Measurements from ENCODE around the gene SYNE2. TPM values are rescaled to one million over a fixed set of nuclear protein-coding genes. Genes with fewer than 3 reads are reported as not detected.

SYNE2 gene
- total RNA-seq, 1 experiment from 2014 or later = 37.5 TPM

GRCh38 chr14:64208981-64209380 is 356.2 kb downstream of the SYNE2 start:
- BruUV-seq (replicated peaks) = no TSS peak
- POLR2A ChIA-PET = no interaction called here
- ATAC-seq = no peak
- Histone ChIP-seq H3K27me3 (ENCODE audit: control insufficient read depth, insufficient read depth, low read length) (no peaks in the 10 kb centered on the region), H3K4me1 (ENCODE audit: control insufficient read depth, insufficient read depth, low read length) (no peaks in the 10 kb centered on the region), H3K4me3 (ENCODE audit: low read depth in 2 of 2, low read length in 2 of 2) (no peak overlapping the region), H3K27ac (ENCODE audit: low read length) (no peak overlapping the region), H3K36me3 (ENCODE audit: control insufficient read depth, insufficient read depth, low read length) (no peaks in the 10 kb centered on the region), H3K9me3 (ENCODE audit: control insufficient read depth, insufficient read depth, low read depth, low read length) (no peaks in the 10 kb centered on the region)
- DNase-seq (ENCODE audit: low read depth, low spot score) = no peak
- intact Hi-C loops (cut with micrococcal nuclease; ENCODE audit: unreplicated experiment) (no loop called here), in situ Hi-C loops (cut with HindIII; ENCODE audit: low pct_unique_long_range_greater_than_20kb, low sequenced_read_pairs) (no loop called here)
- no peak for TF ChIP-seq POLR2AphosphoS5 (IDR thresholded peaks at IDR 0.05; ENCODE audit: low read depth, low read length)
- TF ChIP-seq REST (IDR thresholded peaks at IDR 0.05; ENCODE audit: insufficient read depth in 1 of 2, low read depth in 2 of 2, low read length in 1 of 2) = no peak
- no peak for TF ChIP-seq SIN3A (IDR thresholded peaks at IDR 0.05; ENCODE audit: borderline replicate concordance, insufficient read depth, low read depth, low read length)
- TF ChIP-seq TCF7L2 (IDR thresholded peaks at IDR 0.05; ENCODE audit: low read depth, low read length) = no peak
- TF ChIP-seq CTCF (IDR thresholded peaks at IDR 0.05) = no peak
- CTCF ChIA-PET = no interaction called here

DNA sequence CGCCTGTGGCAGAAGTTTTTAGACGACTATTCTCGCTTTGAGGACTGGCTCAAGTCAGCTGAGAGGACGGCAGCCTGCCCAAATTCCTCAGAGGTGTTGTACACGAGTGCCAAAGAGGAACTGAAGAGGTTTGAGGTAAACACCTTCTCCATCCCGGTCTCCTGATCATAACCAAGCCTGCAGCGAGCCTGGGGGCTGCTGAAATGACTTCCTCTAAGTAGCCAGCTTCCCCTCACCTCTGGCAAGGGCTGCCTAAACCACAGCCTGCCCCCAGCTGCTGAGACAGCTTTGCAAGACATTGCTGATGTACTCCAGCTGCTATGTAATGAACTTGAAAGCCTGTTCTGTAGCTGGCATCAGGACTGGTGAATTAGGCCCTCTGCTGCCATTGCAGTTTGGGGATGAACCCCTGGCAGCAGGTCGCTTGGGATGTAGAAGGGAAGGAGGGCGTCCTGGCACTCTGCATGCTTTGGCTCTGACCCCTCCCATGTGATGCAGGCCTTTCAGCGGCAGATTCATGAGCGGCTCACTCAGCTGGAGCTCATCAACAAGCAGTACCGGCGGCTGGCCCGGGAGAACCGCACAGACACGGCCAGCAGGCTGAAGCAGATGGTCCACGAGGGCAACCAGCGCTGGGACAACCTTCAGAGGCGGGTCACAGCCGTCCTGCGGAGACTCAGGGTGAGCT is 356.8 kb downstream of the SYNE2 start:
- no peaks in the 10 kb centered on the region for H3K4me1 ChIP-seq (ENCODE audit: control insufficient read depth, insufficient read depth, low read length)
- no peak for ATAC-seq
- H3K27me3 ChIP-seq (ENCODE audit: control insufficient read depth, insufficient read depth, low read length) = no peaks in the 10 kb centered on the region
- no peak for DNase-seq (ENCODE audit: low read depth, low spot score)
- intact Hi-C loops (cut with micrococcal nuclease; ENCODE audit: unreplicated experiment) (no loop called here), in situ Hi-C loops (cut with HindIII; ENCODE audit: low pct_unique_long_range_greater_than_20kb, low sequenced_read_pairs) (no loop called here)
- no peak overlapping the region for H3K4me3 ChIP-seq (ENCODE audit: low read depth in 2 of 2, low read length in 2 of 2)
- TF ChIP-seq SIN3A (IDR thresholded peaks at IDR 0.05; ENCODE audit: borderline replicate concordance, insufficient read depth, low read depth, low read length) (no peak), TCF7L2 (IDR thresholded peaks at IDR 0.05; ENCODE audit: low read depth, low read length) (no peak), POLR2AphosphoS5 (IDR thresholded peaks at IDR 0.05; ENCODE audit: low read depth, low read length) (no peak), CTCF (IDR thresholded peaks at IDR 0.05) (no peak), REST (IDR thresholded peaks at IDR 0.05; ENCODE audit: insufficient read depth in 1 of 2, low read depth in 2 of 2, low read length in 1 of 2) (no peak)
- POLR2A ChIA-PET = no interaction called here
- no TSS peak for BruUV-seq (replicated peaks)
- H3K9me3 ChIP-seq (ENCODE audit: control insufficient read depth, insufficient read depth, low read depth, low read length) = no peaks in the 10 kb centered on the region
- no peaks in the 10 kb centered on the region for H3K36me3 ChIP-seq (ENCODE audit: control insufficient read depth, insufficient read depth, low read length)
- CTCF ChIA-PET = no interaction called here
- H3K27ac ChIP-seq (ENCODE audit: low read length) = no peak overlapping the region

Measured in Panc1 (cell line).